GM08714 (cell line): ENCODE results near the gene CYP2J2.
A peak's percentile ranks its signal among the peaks of the same experiment; 100 is the strongest.
"Not testable (repeated sequence)": the region's sequence is repeated elsewhere in the genome, so short reads cannot be mapped to it uniquely, and the experiment has no call there.

Experiments
- H3K4me3 ChIP-seq: fragments of 200-500 bp; sonication (Bioruptor generic); 2 replicates; pipeline ENCODE4 v1.5.1; 2014; ENCODE audit warnings: mild to moderate bottlenecking, low read length, inconsistent platforms
- ZNF274 ChIP-seq: IDR thresholded peaks from 2 replicates; pipeline ENCODE4 v1.6.1; 2012; ENCODE audit warnings: mild to moderate bottlenecking, low read depth, low read length

The CYP2J2 gene

GRCh38 chr1:59926381-59927123, at the start of gene CYP2J2:
CYP2J2 (minus strand) TSS chr1:59926773; CDS start chr1:59926746, 27 bp downstream.
- H3K4me3 ChIP-seq: peak within 1 kb of the TSS; percentile 79
- no peak for TF ChIP-seq ZNF274

GRCh38 chr1:59973719-59974118, 47.1 kb upstream of the CYP2J2 start:
- H3K4me3 ChIP-seq: no peak overlapping the region
- TF ChIP-seq ZNF274: no peak

- H3K4me3 ChIP-seq: no peak overlapping the region
- no peak for TF ChIP-seq ZNF274
These were observed 45.8 kb upstream of the CYP2J2 start for GRCh38 chr1:59972216-59972927.

GRCh38 chr1:59971464-59971911, 44.9 kb upstream of the CYP2J2 start:
- TF ChIP-seq ZNF274: no peak
- H3K4me3 ChIP-seq: no peak overlapping the region

- not testable (repeated sequence) for H3K4me3 ChIP-seq
These were observed 43.1 kb upstream of the CYP2J2 start for GRCh38 chr1:59969542-59970175.

- not testable (repeated sequence) for H3K4me3 ChIP-seq
These were observed 42.2 kb upstream of the CYP2J2 start for GRCh38 chr1:59968746-59969145.

- no peak for TF ChIP-seq ZNF274
- H3K4me3 ChIP-seq: no peak overlapping the region
These were observed 41.2 kb upstream of the CYP2J2 start for GRCh38 chr1:59967780-59968179.

- no peak overlapping the region for H3K4me3 ChIP-seq
- no peak for TF ChIP-seq ZNF274
These were observed 40.6 kb upstream of the CYP2J2 start for GRCh38 chr1:59967141-59967697.

GRCh38 chr1:59952065-59952464, 25.5 kb upstream of the CYP2J2 start:
- TF ChIP-seq ZNF274: no peak
- no peak overlapping the region for H3K4me3 ChIP-seq

GRCh38 chr1:59949648-59950047, 23.1 kb upstream of the CYP2J2 start:
- H3K4me3 ChIP-seq: no peak overlapping the region
- TF ChIP-seq ZNF274: no peak

GRCh38 chr1:59948990-59949389, 22.4 kb upstream of the CYP2J2 start:
- no peak for TF ChIP-seq ZNF274
- H3K4me3 ChIP-seq: no peak overlapping the region

- no peak for TF ChIP-seq ZNF274
These were observed 20.7 kb upstream of the CYP2J2 start for GRCh38 chr1:59947047-59947938.

GRCh38 chr1:59945790-59946189, 19.2 kb upstream of the CYP2J2 start:
- TF ChIP-seq ZNF274: no peak
- H3K4me3 ChIP-seq: no peak overlapping the region

More at GRCh38 chr1:59947047-59947938, 20.7 kb upstream of the CYP2J2 start:
- no peak overlapping the region for H3K4me3 ChIP-seq

- no peak for TF ChIP-seq ZNF274
- no peak overlapping the region for H3K4me3 ChIP-seq
These were observed 12.8 kb upstream of the CYP2J2 start for GRCh38 chr1:59939393-59939792.
